Activated T-helper 1 cell treated with anti-CD3 and anti-CD28 coated beads, Interleukin-12 subunit alpha, Interleukin-12 subunit beta, Interleukin-2, Interleukin-4 antibody, amounts not matched to agents 30 ng/mL and 10 ng/mL and 1 ng/mL, durations not matched to agents 14 hours and 24 hours and 36 hours (primary cell): ENCODE data around the gene MMP15. TPM values are rescaled to one million over a fixed set of nuclear protein-coding genes. Genes with fewer than 3 reads are reported as not detected.
A peak's percentile ranks its signal among the peaks of the same experiment; 100 is the strongest.
"Not testable (repeated sequence)": the region's sequence is repeated elsewhere in the genome, so short reads cannot be mapped to it uniquely, and the experiment has no call there.

Experiments used
- DNase-seq: peaks from one replicate; pipeline ENCODE4 v3.0.0; 2021; ENCODE audit warnings: low spot score
- H3K27ac Mint-ChIP-seq: one replicate; pipeline ENCODE4 v1.8.0; 2021; ENCODE audit warnings: mild to moderate bottlenecking, mixed read lengths
- H3K27me3 Mint-ChIP-seq: one replicate; pipeline ENCODE4 v1.8.0; 2022; ENCODE audit warnings: mild to moderate bottlenecking, moderate library complexity, mixed read lengths; ENCODE audit not compliant: insufficient read depth
- H3K36me3 Mint-ChIP-seq: one replicate; pipeline ENCODE4 v1.8.0; 2021; ENCODE audit warnings: low read depth, mixed read lengths
- H3K4me1 Mint-ChIP-seq: one replicate; pipeline ENCODE4 v1.8.0; 2021; ENCODE audit warnings: low read depth, mixed read lengths
- H3K4me3 Mint-ChIP-seq: one replicate; pipeline ENCODE4 v1.8.0; 2021; ENCODE audit warnings: mild to moderate bottlenecking, moderate library complexity, mixed read lengths
- H3K9me3 Mint-ChIP-seq: one replicate; pipeline ENCODE4 v1.8.0; 2021; ENCODE audit warnings: mixed read lengths
- intact Hi-C: fragments of 100-400 bp; cut with micrococcal nuclease; formaldehyde crosslinking; loops from one replicate; pipeline ENCODE4 v1.15.1; 2024
- total RNA-seq: library from RNA; stranded (reverse); gene quantifications from 2 replicates; pipeline ENCODE4 v1.2.3, GENCODE V29; 2022

The MMP15 gene
- total RNA-seq, 1 donor from 2014 or later: 1.3 TPM

- H3K9me3 Mint-ChIP-seq: no peaks in the 10 kb centered on the region
- intact Hi-C loops: loop anchor here (1.0 to 5.0 kb wide), 3 partner anchors 198 to 422 kb away; partner anchors contain the start of gene CSNK2A2
- H3K27me3 Mint-ChIP-seq: no peaks in the 10 kb centered on the region
- peaks cover 52% of the 10 kb centered on the region for H3K4me1 Mint-ChIP-seq
- H3K27ac Mint-ChIP-seq: peak overlapping the region; percentile 65
- H3K4me3 Mint-ChIP-seq: peak overlapping the region; percentile 82
- H3K36me3 Mint-ChIP-seq: peaks cover 24% of the 10 kb centered on the region
- DNase-seq: no peak
Observed at GRCh38 chr16:57998992-57999365, 26.6 kb upstream of the MMP15 start.

- peak; percentile 25 for DNase-seq
- Mint-ChIP-seq H3K9me3 (no peaks in the 10 kb centered on the region), H3K4me3 (peak overlapping the region; percentile 82), H3K36me3 (peaks cover 25% of the 10 kb centered on the region), H3K27me3 (no peaks in the 10 kb centered on the region), H3K4me1 (peaks cover 51% of the 10 kb centered on the region), H3K27ac (peak overlapping the region; percentile 65)
- intact Hi-C loops: loop anchor here (1.0 to 5.0 kb wide), 3 partner anchors 198 to 422 kb away; partner anchors contain the start of gene CSNK2A2
Observed at GRCh38 chr16:57999366-57999970, 26.1 kb upstream of the MMP15 start.

GRCh38 chr16:57999971-58000705 lies 25.4 kb upstream of the MMP15 start, which contains the start of gene ZNF319:
ZNF319 (minus strand) TSS chr16:58000672; CDS start chr16:57998265, 2,407 bp downstream.
- Mint-ChIP-seq H3K27me3 (no peaks in the 10 kb centered on the region), H3K9me3 (no peaks in the 10 kb centered on the region), H3K36me3 (peaks cover 26% of the 10 kb centered on the region), H3K4me3 (peak within 1 kb of the TSS; percentile 91), H3K27ac (peak within 1 kb of the TSS; percentile 91), H3K4me1 (peaks cover 45% of the 10 kb centered on the region)
- intact Hi-C loops: loop anchor here (1.0 to 10.0 kb wide), 7 partner anchors 197 to 538 kb away; partner anchors contain the start of genes CSNK2A2, GINS3, KATNB1 and POLR2C
- no peak for DNase-seq

- intact Hi-C loops: loop anchor here (1.0 to 10.0 kb wide), 9 partner anchors 16 to 539 kb away; partner anchors contain the start of genes CFAP20, GINS3, KATNB1 and MMP15
- H3K36me3 Mint-ChIP-seq: peaks cover 28% of the 10 kb centered on the region
- H3K4me1 Mint-ChIP-seq: peaks cover 45% of the 10 kb centered on the region
- peak within 1 kb of the TSS; percentile 91 for H3K4me3 Mint-ChIP-seq
- peak; percentile 83 for DNase-seq
- peak within 1 kb of the TSS; percentile 91 for H3K27ac Mint-ChIP-seq
- no peaks in the 10 kb centered on the region for H3K9me3 Mint-ChIP-seq
- H3K27me3 Mint-ChIP-seq: no peaks in the 10 kb centered on the region
Observed at GRCh38 chr16:58000706-58001676, 24.6 kb upstream of the MMP15 start, which contains the start of gene USB1. USB1 (plus strand) TSS chr16:58001407; CDS start chr16:58001484, 77 bp downstream.

- intact Hi-C loops: loop anchor here (1.0 to 10.0 kb wide), 8 partner anchors 17 to 540 kb away; partner anchors contain the start of genes CFAP20, GINS3, MMP15 and POLR2C
- Mint-ChIP-seq H3K4me1 (peaks cover 45% of the 10 kb centered on the region), H3K9me3 (no peaks in the 10 kb centered on the region), H3K27me3 (no peaks in the 10 kb centered on the region), H3K4me3 (peak overlapping the region; percentile 91), H3K27ac (no peak overlapping the region), H3K36me3 (peaks cover 34% of the 10 kb centered on the region)
- DNase-seq: no peak
Observed at GRCh38 chr16:58001781-58002415, 23.7 kb upstream of the MMP15 start.

- Mint-ChIP-seq H3K4me3 (peak overlapping the region; percentile 91), H3K4me1 (peaks cover 43% of the 10 kb centered on the region), H3K27ac (no peak overlapping the region), H3K9me3 (no peaks in the 10 kb centered on the region), H3K27me3 (no peaks in the 10 kb centered on the region), H3K36me3 (peaks cover 34% of the 10 kb centered on the region)
- intact Hi-C loops: loop anchor here (5.0 to 10.0 kb wide), 2 partner anchors 512 to 540 kb away; partner anchors contain the start of genes POLR2C and SETD6
- DNase-seq: no peak
Observed at GRCh38 chr16:58002416-58002800, 23.1 kb upstream of the MMP15 start.

GRCh38 chr16:58002936-58003335 lies 22.6 kb upstream of the MMP15 start:
- Mint-ChIP-seq H3K4me3 (peak overlapping the region; percentile 91), H3K27ac (no peak overlapping the region), H3K36me3 (peaks cover 31% of the 10 kb centered on the region), H3K4me1 (peaks cover 38% of the 10 kb centered on the region), H3K9me3 (no peaks in the 10 kb centered on the region), H3K27me3 (no peaks in the 10 kb centered on the region)
- intact Hi-C loops: loop anchor here (5.0 to 10.0 kb wide), 2 partner anchors 512 to 541 kb away; partner anchors contain the start of genes POLR2C and SETD6
- no peak for DNase-seq

GRCh38 chr16:58004736-58005135 lies 20.8 kb upstream of the MMP15 start:
- not testable (repeated sequence) for DNase-seq, H3K9me3 Mint-ChIP-seq, H3K27ac Mint-ChIP-seq, H3K4me3 Mint-ChIP-seq, H3K27me3 Mint-ChIP-seq
- intact Hi-C loops: loop anchor here (1.0 to 10.0 kb wide), 3 partner anchors 105 to 542 kb away; partner anchors contain the start of genes POLR2C and SETD6
- Mint-ChIP-seq H3K36me3 (peaks cover 31% of the 10 kb centered on the region), H3K4me1 (peaks cover 26% of the 10 kb centered on the region)

- no peaks in the 10 kb centered on the region for H3K27me3 Mint-ChIP-seq
- H3K4me3 Mint-ChIP-seq: no peak overlapping the region
- no peak for DNase-seq
- intact Hi-C loops: loop anchor here (10.0 kb wide), 1 partner anchor 505 kb away; the partner anchor contains the start of gene SETD6
- peak overlapping the region; percentile 48 for H3K27ac Mint-ChIP-seq
- H3K4me1 Mint-ChIP-seq: peaks cover 5% of the 10 kb centered on the region
- H3K9me3 Mint-ChIP-seq: no peaks in the 10 kb centered on the region
- peaks cover 25% of the 10 kb centered on the region for H3K36me3 Mint-ChIP-seq
Observed at GRCh38 chr16:58009856-58010416, 15.6 kb upstream of the MMP15 start.

- H3K4me1 Mint-ChIP-seq: peaks cover 5% of the 10 kb centered on the region
- intact Hi-C loops: no loop called here
Observed at GRCh38 chr16:58010886-58011285, 14.7 kb upstream of the MMP15 start.

GRCh38 chr16:58011652-58012051 lies 13.9 kb upstream of the MMP15 start:
- Mint-ChIP-seq H3K4me3 (no peak overlapping the region), H3K4me1 (peaks cover 5% of the 10 kb centered on the region), H3K9me3 (no peaks in the 10 kb centered on the region), H3K27ac (no peak overlapping the region), H3K27me3 (no peaks in the 10 kb centered on the region), H3K36me3 (peaks cover 16% of the 10 kb centered on the region)
- DNase-seq: no peak
- intact Hi-C loops: no loop called here

More at GRCh38 chr16:58010886-58011285, 14.7 kb upstream of the MMP15 start:
- no peak overlapping the region for H3K27ac Mint-ChIP-seq
- no peak overlapping the region for H3K4me3 Mint-ChIP-seq
- no peaks in the 10 kb centered on the region for H3K27me3 Mint-ChIP-seq
- no peaks in the 10 kb centered on the region for H3K9me3 Mint-ChIP-seq
- no peak for DNase-seq
- peaks cover 21% of the 10 kb centered on the region for H3K36me3 Mint-ChIP-seq
